AG09319 (cell line): ENCODE measurements around the gene CEP164.

ENCODE experiments used
- DNase-seq: peaks from one replicate; pipeline ENCODE4 v3.0.0-alpha.2; 2010; ENCODE audit warnings: low read depth; ENCODE audit errors: extremely low read depth
- TF ChIP-seq, protein P1 (sequence below): IDR thresholded peaks from 2 replicates; pipeline ENCODE4 v1.5.1; 2011; ENCODE audit warnings: low read depth, mild to moderate bottlenecking, inconsistent platforms, low read length, moderate library complexity

CEP164 gene

DNA sequence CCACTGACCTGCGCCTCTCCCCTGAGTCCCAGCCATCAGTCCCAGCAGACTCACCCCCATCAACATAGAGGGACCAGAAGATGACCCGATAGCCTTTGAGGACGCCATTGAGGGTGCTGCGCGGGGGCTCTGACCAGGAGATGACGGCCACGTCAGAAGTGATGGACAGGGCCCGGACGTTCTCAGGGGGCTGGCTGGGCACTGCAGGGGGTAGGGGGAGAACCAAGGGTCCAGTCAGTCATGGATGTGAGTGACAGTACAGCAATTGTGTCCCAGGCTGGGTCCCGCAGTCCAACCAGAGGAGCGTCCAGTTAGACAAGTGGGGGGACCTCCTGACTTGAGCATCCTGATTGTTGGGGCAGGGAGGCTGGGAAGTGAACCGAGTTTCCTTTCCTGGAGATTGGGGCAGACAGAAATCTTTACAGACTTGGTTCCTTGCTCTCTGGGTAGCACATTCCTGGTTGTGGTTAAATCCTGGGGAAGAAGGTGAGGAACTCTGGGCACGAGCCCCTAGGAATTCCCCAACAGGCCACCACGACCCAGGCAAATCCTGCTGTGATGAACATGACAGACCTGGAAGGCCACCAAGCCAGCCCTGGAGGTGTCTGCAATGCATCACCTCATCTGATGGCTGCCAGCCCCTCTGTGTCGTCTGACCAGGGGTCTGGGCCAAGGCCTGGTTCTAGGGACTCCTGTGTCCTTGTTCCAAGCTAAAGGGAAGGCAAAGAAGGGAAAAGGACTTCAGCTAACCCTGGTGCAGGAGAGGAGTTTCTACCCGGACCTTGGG is 133.9 kb downstream of the CEP164 start:
- DNase-seq = no peak
- TF ChIP-seq, protein P1, sequence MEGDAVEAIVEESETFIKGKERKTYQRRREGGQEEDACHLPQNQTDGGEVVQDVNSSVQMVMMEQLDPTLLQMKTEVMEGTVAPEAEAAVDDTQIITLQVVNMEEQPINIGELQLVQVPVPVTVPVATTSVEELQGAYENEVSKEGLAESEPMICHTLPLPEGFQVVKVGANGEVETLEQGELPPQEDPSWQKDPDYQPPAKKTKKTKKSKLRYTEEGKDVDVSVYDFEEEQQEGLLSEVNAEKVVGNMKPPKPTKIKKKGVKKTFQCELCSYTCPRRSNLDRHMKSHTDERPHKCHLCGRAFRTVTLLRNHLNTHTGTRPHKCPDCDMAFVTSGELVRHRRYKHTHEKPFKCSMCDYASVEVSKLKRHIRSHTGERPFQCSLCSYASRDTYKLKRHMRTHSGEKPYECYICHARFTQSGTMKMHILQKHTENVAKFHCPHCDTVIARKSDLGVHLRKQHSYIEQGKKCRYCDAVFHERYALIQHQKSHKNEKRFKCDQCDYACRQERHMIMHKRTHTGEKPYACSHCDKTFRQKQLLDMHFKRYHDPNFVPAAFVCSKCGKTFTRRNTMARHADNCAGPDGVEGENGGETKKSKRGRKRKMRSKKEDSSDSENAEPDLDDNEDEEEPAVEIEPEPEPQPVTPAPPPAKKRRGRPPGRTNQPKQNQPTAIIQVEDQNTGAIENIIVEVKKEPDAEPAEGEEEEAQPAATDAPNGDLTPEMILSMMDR = no peak

DNA sequence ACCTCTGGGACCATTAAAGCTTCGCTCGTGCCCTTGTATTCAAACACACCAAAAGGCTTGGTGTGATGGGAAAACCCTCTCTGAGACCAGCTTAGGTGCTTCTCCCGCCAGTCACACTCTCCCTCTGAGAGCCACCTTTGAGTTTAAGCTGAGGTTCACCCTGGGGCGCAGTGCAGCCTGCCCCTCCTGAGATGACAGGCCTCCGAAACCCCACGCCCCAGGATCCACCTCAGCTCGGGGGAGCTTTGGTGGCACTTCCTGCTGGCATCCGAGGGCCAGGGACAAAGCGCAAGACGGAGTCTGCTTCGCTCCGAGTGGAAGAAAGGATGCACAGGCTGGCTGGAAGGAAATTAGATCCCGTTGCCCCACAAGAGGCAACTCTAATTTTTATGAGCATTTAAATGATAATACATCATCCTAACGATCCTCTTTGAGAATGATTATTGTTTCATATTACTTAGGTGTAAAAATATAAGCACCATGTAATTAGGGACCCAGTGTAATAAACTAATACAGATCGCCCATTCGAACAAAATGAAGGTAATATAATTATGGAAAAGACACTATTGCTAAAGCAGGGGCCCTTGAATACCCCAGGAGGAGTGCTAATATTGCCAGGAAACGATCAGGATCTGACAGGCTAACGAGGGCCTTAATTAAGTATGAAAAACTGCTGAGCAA is 134.7 kb downstream of the CEP164 start:
- TF ChIP-seq, protein P1 = no peak
- no peak for DNase-seq

DNA sequence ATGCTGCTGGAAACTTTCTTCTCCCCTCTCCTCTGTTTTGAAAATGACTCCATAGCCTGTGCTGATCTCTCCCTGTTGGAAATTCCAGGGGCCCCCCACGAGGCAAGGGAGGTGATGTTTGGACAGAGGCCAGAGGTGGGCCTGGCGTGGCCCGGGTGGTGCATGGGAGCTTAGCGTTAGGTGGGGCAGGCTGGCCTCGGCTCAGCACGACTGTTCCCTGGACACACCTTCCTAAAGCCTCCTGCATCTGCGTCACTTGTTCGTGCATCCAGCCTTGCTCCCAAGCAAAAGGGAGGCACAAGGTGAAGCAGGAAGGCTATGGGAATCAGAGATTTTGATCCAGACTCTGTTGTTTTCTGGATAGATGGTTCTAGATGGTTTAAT is 135.2 kb downstream of the CEP164 start:
- no peak for DNase-seq
- TF ChIP-seq, protein P1 = no peak
